ENCODE measurements around the gene PPP1R3E. TPM values are rescaled to one million over a fixed set of nuclear protein-coding genes. Genes with fewer than 3 reads are reported as not detected.
A peak's percentile ranks its signal among the peaks of the same experiment; 100 is the strongest.
"Not testable (repeated sequence)": the region's sequence is repeated elsewhere in the genome, so short reads cannot be mapped to it uniquely, and the experiment has no call there.

PPP1R3E gene
- total RNA-seq, 2 experiments from 2014 or later, result 29.7 to 34.4 TPM

- Mint-ChIP-seq H3K27ac (no peak overlapping the region), H3K27me3 (no peaks in the 10 kb centered on the region), H3K9me3 (no peaks in the 10 kb centered on the region), H3K36me3 (ENCODE audit: low read depth) (peaks cover 30% of the 10 kb centered on the region), H3K4me1 (peaks cover 8% of the 10 kb centered on the region), H3K4me3 (no peak overlapping the region)
- ChIA-PET CTCF (interaction anchor here (1.0 to 1.5 kb wide), 2 partner anchors 52 to 233 kb away, joined by 4 read pairs; partner anchors contain the start of genes ACIN1 and C14orf119), POLR2A (no interaction called here)
- peak; percentile 67 for DNase-seq
Observed at GRCh38 chr14:23327947-23328744, 25.5 kb upstream of the PPP1R3E start.

- POLR2A ChIA-PET, result interaction anchor here (0.7 to 1.5 kb wide), 5 partner anchors 9 to 231 kb away, joined by 3 to 20 read pairs (median 3); partner anchors contain the start of genes ACIN1, C14orf119 and PPP1R3E
- peaks cover 19% of the 10 kb centered on the region for H3K4me1 Mint-ChIP-seq
Observed at GRCh38 chr14:23326491-23327332, 24.1 kb upstream of the PPP1R3E start.

GRCh38 chr14:23325746-23326145 lies 23.1 kb upstream of the PPP1R3E start:
- H3K4me1 Mint-ChIP-seq, result peaks cover 20% of the 10 kb centered on the region
- not testable (repeated sequence) for H3K27me3 Mint-ChIP-seq, DNase-seq, H3K27ac Mint-ChIP-seq, H3K4me3 Mint-ChIP-seq, H3K9me3 Mint-ChIP-seq
- POLR2A ChIA-PET, result interaction anchor here (1.2 to 1.5 kb wide), 3 partner anchors 24 to 230 kb away, joined by 3 to 20 read pairs (median 5); partner anchors contain the start of genes ACIN1, C14orf119 and PPP1R3E
- peaks cover 40% of the 10 kb centered on the region for H3K36me3 Mint-ChIP-seq (ENCODE audit: low read depth)
- CTCF ChIA-PET, result interaction anchor here (0.9 to 1.8 kb wide), 7 partner anchors 8 to 206 kb away, joined by 3 to 6 read pairs (median 5); partner anchors contain the start of genes PPP1R3E and SLC22A17

More at GRCh38 chr14:23326491-23327332, 24.1 kb upstream of the PPP1R3E start:
- Mint-ChIP-seq H3K27me3 (no peaks in the 10 kb centered on the region), H3K27ac (no peak overlapping the region), H3K4me3 (no peak overlapping the region), H3K9me3 (no peaks in the 10 kb centered on the region), H3K36me3 (ENCODE audit: low read depth) (peaks cover 40% of the 10 kb centered on the region)
- DNase-seq, result no peak
- CTCF ChIA-PET, result interaction anchor here (0.8 to 1.8 kb wide), 15 partner anchors 9 to 234 kb away, joined by 3 to 6 read pairs (median 4); partner anchors contain the start of genes ACIN1, C14orf119, PPP1R3E and SLC22A17

- Mint-ChIP-seq H3K4me3 (no peak overlapping the region), H3K9me3 (peaks cover under 1% of the 10 kb centered on the region), H3K27me3 (no peaks in the 10 kb centered on the region), H3K27ac (no peak overlapping the region), H3K4me1 (peaks cover 28% of the 10 kb centered on the region), H3K36me3 (ENCODE audit: low read depth) (peaks cover 43% of the 10 kb centered on the region)
- CTCF ChIA-PET, result interaction anchor here (0.8 kb wide), 1 partner anchor 55 kb away, joined by 3 read pairs; no protein-coding TSS in a partner anchor
- no peak for DNase-seq
- POLR2A ChIA-PET, result interaction anchor here (7.2 kb wide), 1 partner anchor 19 kb away, joined by 282 read pairs; the partner anchor contains the start of genes BCL2L2 and PPP1R3E
Observed at GRCh38 chr14:23324993-23325392, 22.3 kb upstream of the PPP1R3E start.

- DNase-seq, result no peak
- H3K27ac Mint-ChIP-seq, result no peak overlapping the region
- H3K9me3 Mint-ChIP-seq, result peaks cover 5% of the 10 kb centered on the region
- peaks cover 33% of the 10 kb centered on the region for H3K4me1 Mint-ChIP-seq
- ChIA-PET POLR2A (interaction anchor here (7.2 kb wide), 1 partner anchor 18 kb away, joined by 282 read pairs; the partner anchor contains the start of genes BCL2L2 and PPP1R3E), CTCF (interaction anchor here (0.8 kb wide), 1 partner anchor 56 kb away, joined by 3 read pairs; no protein-coding TSS in a partner anchor)
- H3K27me3 Mint-ChIP-seq, result no peaks in the 10 kb centered on the region
- H3K4me3 Mint-ChIP-seq, result no peak overlapping the region
- peaks cover 48% of the 10 kb centered on the region for H3K36me3 Mint-ChIP-seq (ENCODE audit: low read depth)
Observed at GRCh38 chr14:23324455-23324846, 21.8 kb upstream of the PPP1R3E start.

- no peak overlapping the region for H3K4me3 Mint-ChIP-seq
- no peaks in the 10 kb centered on the region for H3K27me3 Mint-ChIP-seq
- no peak overlapping the region for H3K27ac Mint-ChIP-seq
- no peak for DNase-seq
- ChIA-PET CTCF (interaction anchor here (1.7 to 3.7 kb wide), 3 partner anchors 34 to 255 kb away, joined by 4 to 27 read pairs (median 8); no protein-coding TSS in a partner anchor), POLR2A (interaction anchor here (7.2 kb wide), 1 partner anchor 18 kb away, joined by 282 read pairs; the partner anchor contains the start of genes BCL2L2 and PPP1R3E)
- peaks cover 5% of the 10 kb centered on the region for H3K9me3 Mint-ChIP-seq
- peaks cover 48% of the 10 kb centered on the region for H3K36me3 Mint-ChIP-seq (ENCODE audit: low read depth)
- peaks cover 33% of the 10 kb centered on the region for H3K4me1 Mint-ChIP-seq
Observed at GRCh38 chr14:23323838-23324454, 21.3 kb upstream of the PPP1R3E start.

GRCh38 chr14:23322568-23323517 lies 20.2 kb upstream of the PPP1R3E start:
- H3K9me3 Mint-ChIP-seq, result peaks cover 5% of the 10 kb centered on the region
- no peaks in the 10 kb centered on the region for H3K27me3 Mint-ChIP-seq
- POLR2A ChIA-PET, result interaction anchor here (1.1 to 7.2 kb wide), 12 partner anchors 8 to 316 kb away, joined by 3 to 282 read pairs (median 7); partner anchors contain the start of genes ACIN1, BCL2L2, C14orf119 and HOMEZ
- DNase-seq, result no peak
- peak overlapping the region; percentile 72 for H3K27ac Mint-ChIP-seq
- H3K36me3 Mint-ChIP-seq (ENCODE audit: low read depth), result peaks cover 48% of the 10 kb centered on the region
- CTCF ChIA-PET, result interaction anchor here (1.0 to 4.6 kb wide), 14 partner anchors 12 to 254 kb away, joined by 3 to 58 read pairs (median 5); partner anchors contain the start of genes HOMEZ, PPP1R3E and SLC22A17
- peaks cover 31% of the 10 kb centered on the region for H3K4me1 Mint-ChIP-seq
- peak overlapping the region; percentile 87 for H3K4me3 Mint-ChIP-seq

- Mint-ChIP-seq H3K27me3 (no peaks in the 10 kb centered on the region), H3K9me3 (peaks cover 5% of the 10 kb centered on the region), H3K4me3 (peak overlapping the region; percentile 87), H3K4me1 (peaks cover 31% of the 10 kb centered on the region), H3K27ac (peak overlapping the region; percentile 72), H3K36me3 (ENCODE audit: low read depth) (peaks cover 48% of the 10 kb centered on the region)
- peak; percentile 74 for DNase-seq
- POLR2A ChIA-PET, result interaction anchor here (0.6 to 7.2 kb wide), 28 partner anchors 9 to 1465 kb away, joined by 3 to 282 read pairs (median 4); partner anchors contain the start of genes ACIN1, BCL2L2, C14orf119 and DAD1
- CTCF ChIA-PET, result interaction anchor here (0.5 to 4.6 kb wide), 26 partner anchors 11 to 1100 kb away, joined by 3 to 58 read pairs (median 4); partner anchors contain the start of genes ACIN1, C14orf119, HOMEZ and PPP1R3E
Observed at GRCh38 chr14:23321572-23322547, 19.2 kb upstream of the PPP1R3E start.

GRCh38 chr14:23320584-23321571 lies 18.2 kb upstream of the PPP1R3E start, which contains the start of gene PABPN1:
Gene PABPN1, plus strand, starts transcription at chr14:23321457. Its CDS starts 13 bp downstream, at chr14:23321470.
- peak; percentile 99 for DNase-seq

More at GRCh38 chr14:23320584-23321571, 18.2 kb upstream of the PPP1R3E start, which contains the start of gene PABPN1:
- peaks cover 31% of the 10 kb centered on the region for H3K4me1 Mint-ChIP-seq
- H3K27me3 Mint-ChIP-seq, result no peaks in the 10 kb centered on the region
- H3K9me3 Mint-ChIP-seq, result peaks cover 5% of the 10 kb centered on the region
- peaks cover 43% of the 10 kb centered on the region for H3K36me3 Mint-ChIP-seq (ENCODE audit: low read depth)
- ChIA-PET CTCF (interaction anchor here (0.5 to 4.6 kb wide), 22 partner anchors 15 to 793 kb away, joined by 3 to 58 read pairs (median 4); partner anchors contain the start of genes ACIN1, BCL2L2, C14orf119 and DCAF11), POLR2A (interaction anchor here (0.6 to 7.2 kb wide), 29 partner anchors 10 to 1464 kb away, joined by 3 to 282 read pairs (median 4); partner anchors contain the start of genes ACIN1, BCL2L2, C14orf119 and DAD1)
- H3K27ac Mint-ChIP-seq, result peak within 1 kb of the TSS; percentile 95
- H3K4me3 Mint-ChIP-seq, result peak within 1 kb of the TSS; percentile 87
